PC-3 (cell line): ENCODE data around the gene CABLES1. TPM values are rescaled to one million over a fixed set of nuclear protein-coding genes. Genes with fewer than 3 reads are reported as not detected.

Experiments used
- ATAC-seq: fragments of 200-7000 bp; cut with Tn5 transposase; 2 replicates; pipeline ENCODE4 v1.9.1; 2020; ENCODE audit warnings: mild to moderate bottlenecking, moderate library complexity
- BruUV-seq: library from RNA; stranded (reverse); fragments of 400-500 nt; replicated peaks from 2 replicates; lab custom pipeline; 2021; lab: Mats Ljungman, UMichigan
- CTCF ChIA-PET: fragments of 300-600 bp; sonication (Branson Sonifier 250); formaldehyde crosslinking; loops from one replicate; lab custom pipeline; 2022; ENCODE audit warnings: antibody characterized with exemption; lab: Charles Lee
- POLR2A ChIA-PET: fragments of 300-600 bp; sonication (Branson Sonifier 250); formaldehyde crosslinking; loops from one replicate; lab custom pipeline; 2022; ENCODE audit warnings: antibody characterized with exemption; ENCODE audit not compliant: unreplicated experiment; lab: Charles Lee
- DNase-seq: peaks from one replicate; pipeline ENCODE4 v3.0.0-alpha.2; 2015
- H2AFZ ChIP-seq: fragments of 300-600 bp; sonication (generic); 2 replicates; pipeline ENCODE4 v1.6.0; 2016; ENCODE audit warnings: antibody characterized with exemption, low read length
- H3F3A ChIP-seq: fragments of 300-600 bp; sonication (generic); one replicate; pipeline ENCODE4 v1.6.0; 2017; ENCODE audit warnings: antibody characterized with exemption, low read length, control low read depth, mild to moderate bottlenecking; ENCODE audit not compliant: unreplicated experiment
- H3K27ac ChIP-seq: fragments of 300-600 bp; sonication (generic); 2 replicates; pipeline ENCODE4 v1.5.1; 2016; ENCODE audit warnings: mild to moderate bottlenecking, low read length
- H3K27me3 ChIP-seq: fragments of 300-600 bp; sonication (generic); 2 replicates; pipeline ENCODE4 v1.6.1; 2016; ENCODE audit warnings: low read length, mixed read lengths
- H3K36me3 ChIP-seq: fragments of 300-600 bp; sonication (generic); 2 replicates; pipeline ENCODE4 v1.6.1; 2016; ENCODE audit warnings: low read depth, mixed run types, low read length, mixed read lengths
- H3K4me1 ChIP-seq: fragments of 300-600 bp; sonication (generic); 2 replicates; pipeline ENCODE4 v1.5.1; 2016; ENCODE audit warnings: low read length; ENCODE audit not compliant: insufficient read depth
- H3K4me2 ChIP-seq: fragments of 300-600 bp; sonication (generic); 2 replicates; pipeline ENCODE4 v1.6.0; 2016; ENCODE audit warnings: low read length
- H3K4me3 ChIP-seq: fragments of 300-600 bp; sonication (generic); 2 replicates; pipeline ENCODE4 v1.5.1; 2016; ENCODE audit warnings: mild to moderate bottlenecking, low read length, mixed read lengths
- H3K79me2 ChIP-seq: fragments of 300-600 bp; sonication (generic); 2 replicates; pipeline ENCODE4 v1.6.1; 2017; ENCODE audit warnings: low read length, mixed read lengths
- H3K9ac ChIP-seq: fragments of 300-600 bp; sonication (generic); 2 replicates; pipeline ENCODE4 v1.6.0; 2016; ENCODE audit warnings: mild to moderate bottlenecking, low read length
- H3K9me2 ChIP-seq: fragments of 300-600 bp; sonication (generic); replicated peaks from 2 replicates; pipeline ENCODE4 v1.6.1; 2016; ENCODE audit warnings: mixed run types, low read length, mixed read lengths
- H3K9me3 ChIP-seq: fragments of 300-600 bp; sonication (generic); 2 replicates; pipeline ENCODE4 v1.6.1; 2016; ENCODE audit warnings: low read length, mixed read lengths
- H4K20me1 ChIP-seq: fragments of 300-600 bp; sonication (generic); 2 replicates; pipeline ENCODE4 v1.6.1; 2016; ENCODE audit warnings: low read length, mixed read lengths
- EZH2 ChIP-seq: fragments of 300-600 bp; sonication (generic); IDR thresholded peaks from one replicate; pipeline ENCODE4 v1.6.1; 2017; ENCODE audit warnings: antibody characterized with exemption, mild to moderate bottlenecking, low read length; ENCODE audit not compliant: unreplicated experiment
- EZH2phosphoT487 ChIP-seq: fragments of 300-600 bp; sonication (generic); IDR thresholded peaks from 2 replicates; pipeline ENCODE4 v1.6.1; 2018; ENCODE audit warnings: mild to moderate bottlenecking, antibody characterized with exemption, low read length, borderline replicate concordance
- intact Hi-C: fragments of 100-400 bp; cut with micrococcal nuclease; formaldehyde crosslinking; loops from 2 replicates; pipeline ENCODE4 v1.9.0; 2023
- total RNA-seq: library from RNA; depleted of rRNA; stranded (reverse); fragments of >200 nt; gene quantifications from 2 replicates; pipeline ENCODE4 v1.2.3, GENCODE V29; 2014
- TF ChIP-seq, protein P1 (sequence below): fragments of 300-600 bp; sonication (generic); conservative IDR thresholded peaks from 2 replicates; pipeline ENCODE4 v1.5.1; 2017; ENCODE audit warnings: antibody characterized with exemption, low read depth, mild to moderate bottlenecking, low read length

Gene CABLES1
- total RNA-seq, 1 experiment from 2014 or later, result 18.6 TPM

DNA sequence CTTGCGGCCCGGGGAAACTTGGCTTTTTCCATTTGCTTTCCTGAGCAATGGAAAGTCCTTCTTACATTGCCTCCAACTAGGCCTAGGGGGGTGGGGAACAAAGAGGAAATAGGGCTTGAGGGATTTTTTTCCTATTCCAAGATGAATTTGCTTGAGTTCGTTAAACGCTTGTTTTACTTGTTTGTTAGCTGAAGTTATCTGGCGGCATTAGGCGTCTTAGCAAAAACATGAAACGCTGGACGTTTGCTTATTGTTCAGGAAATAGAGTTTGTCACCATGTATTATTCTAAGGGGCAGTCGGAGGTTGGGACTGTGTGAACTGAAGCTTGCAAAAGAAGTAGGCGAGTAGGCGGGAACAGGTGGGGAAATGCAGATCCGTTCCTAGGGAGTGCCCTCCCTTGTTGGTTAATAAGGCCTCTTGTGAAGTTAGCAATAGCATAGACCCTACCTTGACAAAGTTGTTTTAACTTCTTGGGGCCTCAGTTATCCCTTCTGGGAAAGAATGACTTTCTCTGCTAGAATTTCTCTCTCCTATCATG, 1.9 kb downstream of the CABLES1 start:
- TSS peak; percentile 45 for BruUV-seq
- peak overlapping the region; percentile 76 for H3K9ac ChIP-seq
- H3K9me3 ChIP-seq, result no peaks in the 10 kb centered on the region
- no peak for DNase-seq
- no peaks in the 10 kb centered on the region for H3K9me2 ChIP-seq
- no peak overlapping the region; the same call in 1 of the 2 replicates for H2AFZ ChIP-seq
- intact Hi-C loops, result no loop called here
- H3F3A ChIP-seq, result no peaks in the 10 kb centered on the region
- no peak for ATAC-seq
- CTCF ChIA-PET, result no interaction called here
- H3K4me3 ChIP-seq, result peak overlapping the region; percentile 72
- TF ChIP-seq EZH2phosphoT487 (no peak), EZH2 (no peak)
- TF ChIP-seq, protein P1, sequence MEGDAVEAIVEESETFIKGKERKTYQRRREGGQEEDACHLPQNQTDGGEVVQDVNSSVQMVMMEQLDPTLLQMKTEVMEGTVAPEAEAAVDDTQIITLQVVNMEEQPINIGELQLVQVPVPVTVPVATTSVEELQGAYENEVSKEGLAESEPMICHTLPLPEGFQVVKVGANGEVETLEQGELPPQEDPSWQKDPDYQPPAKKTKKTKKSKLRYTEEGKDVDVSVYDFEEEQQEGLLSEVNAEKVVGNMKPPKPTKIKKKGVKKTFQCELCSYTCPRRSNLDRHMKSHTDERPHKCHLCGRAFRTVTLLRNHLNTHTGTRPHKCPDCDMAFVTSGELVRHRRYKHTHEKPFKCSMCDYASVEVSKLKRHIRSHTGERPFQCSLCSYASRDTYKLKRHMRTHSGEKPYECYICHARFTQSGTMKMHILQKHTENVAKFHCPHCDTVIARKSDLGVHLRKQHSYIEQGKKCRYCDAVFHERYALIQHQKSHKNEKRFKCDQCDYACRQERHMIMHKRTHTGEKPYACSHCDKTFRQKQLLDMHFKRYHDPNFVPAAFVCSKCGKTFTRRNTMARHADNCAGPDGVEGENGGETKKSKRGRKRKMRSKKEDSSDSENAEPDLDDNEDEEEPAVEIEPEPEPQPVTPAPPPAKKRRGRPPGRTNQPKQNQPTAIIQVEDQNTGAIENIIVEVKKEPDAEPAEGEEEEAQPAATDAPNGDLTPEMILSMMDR, result no peak
- peaks cover 25% of the 10 kb centered on the region; the same call in 1 of the 2 replicates for H4K20me1 ChIP-seq
- no peaks in the 10 kb centered on the region for H3K27me3 ChIP-seq
- H3K79me2 ChIP-seq, result peaks cover 57% of the 10 kb centered on the region
- peak overlapping the region; percentile 92 for H3K4me2 ChIP-seq
- POLR2A ChIA-PET, result no interaction called here
- H3K36me3 ChIP-seq, result no peaks in the 10 kb centered on the region
- no peak overlapping the region for H3K27ac ChIP-seq
- peaks cover 47% of the 10 kb centered on the region for H3K4me1 ChIP-seq

DNA sequence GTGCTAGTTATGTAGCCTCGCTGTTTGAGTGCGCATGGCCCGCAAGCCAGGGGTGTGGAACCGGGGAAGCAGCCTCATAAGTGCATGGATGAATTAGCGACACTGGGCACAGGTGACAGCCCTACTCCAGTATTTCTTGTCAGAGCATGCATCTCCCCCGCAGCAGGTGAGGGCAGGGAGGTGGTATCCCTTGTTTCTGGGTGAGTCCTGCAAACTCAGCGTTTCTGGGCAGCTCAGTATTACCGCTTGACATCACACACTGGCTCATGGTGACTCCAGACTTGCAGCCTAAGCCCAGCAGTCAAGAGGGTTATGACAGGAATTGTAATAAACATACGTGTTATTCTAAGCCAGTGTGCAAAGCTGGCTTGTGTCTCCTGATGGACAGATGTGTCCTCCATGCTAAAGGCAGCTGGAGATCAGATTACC, 2.5 kb downstream of the CABLES1 start:
- no TSS peak for BruUV-seq
- Histone ChIP-seq H3K79me2 (peaks cover 58% of the 10 kb centered on the region), H3K4me1 (peaks cover 53% of the 10 kb centered on the region), H3K36me3 (no peaks in the 10 kb centered on the region), H3F3A (peaks cover under 1% of the 10 kb centered on the region), H3K27ac (no peak overlapping the region), H2AFZ (no peak overlapping the region), H3K9me3 (no peaks in the 10 kb centered on the region), H3K9me2 (no peaks in the 10 kb centered on the region), H4K20me1 (peaks cover 26% of the 10 kb centered on the region; the same call in 1 of the 2 replicates), H3K27me3 (no peaks in the 10 kb centered on the region), H3K4me3 (peak overlapping the region; percentile 72), H3K9ac (no peak overlapping the region), H3K4me2 (peak overlapping the region; percentile 92)
- TF ChIP-seq, protein P1, result no peak
- TF ChIP-seq EZH2 (no peak), EZH2phosphoT487 (no peak)
- DNase-seq (no peak), ATAC-seq (no peak)
- intact Hi-C loops, result no loop called here
- CTCF ChIA-PET, result no interaction called here
- POLR2A ChIA-PET, result no interaction called here

DNA sequence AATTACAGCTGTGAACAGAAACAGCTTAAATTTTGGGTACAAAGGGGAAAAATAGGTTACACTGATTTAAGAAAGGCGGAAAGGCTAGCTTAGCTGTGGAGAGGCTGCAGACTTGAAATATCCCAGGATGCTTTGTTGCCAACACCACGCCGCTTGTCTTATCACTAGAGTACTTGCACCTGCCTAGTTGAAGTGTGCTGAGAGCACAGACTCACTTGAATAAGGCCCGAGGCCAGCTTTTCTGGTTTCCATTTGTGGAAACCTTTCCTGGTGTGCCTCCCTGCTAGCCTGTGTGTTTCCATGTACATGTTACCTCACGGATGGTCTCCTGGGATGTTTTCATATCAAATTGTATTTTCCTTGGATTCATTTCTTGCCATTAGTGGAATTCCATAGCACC, 3.2 kb downstream of the CABLES1 start:
- no peak for ATAC-seq
- H3F3A ChIP-seq, result peaks cover 5% of the 10 kb centered on the region
- peaks cover 58% of the 10 kb centered on the region for H3K4me1 ChIP-seq
- intact Hi-C loops, result no loop called here
- no peak for DNase-seq
- no peaks in the 10 kb centered on the region for H3K36me3 ChIP-seq
- ChIA-PET CTCF (interaction anchor here (0.5 kb wide), 1 partner anchor 107 kb away, joined by 5 read pairs; no protein-coding TSS in a partner anchor), POLR2A (no interaction called here)
- H3K27ac ChIP-seq, result no peak overlapping the region
- peaks cover 26% of the 10 kb centered on the region; the same call in 1 of the 2 replicates for H4K20me1 ChIP-seq
- BruUV-seq, result no TSS peak
- TF ChIP-seq EZH2, result no peak
- TF ChIP-seq, protein P1, result no peak
- H3K79me2 ChIP-seq, result peaks cover 61% of the 10 kb centered on the region
- H3K4me2 ChIP-seq, result peak overlapping the region; percentile 92; the same call in 1 of the 2 replicates
- no peak overlapping the region for H2AFZ ChIP-seq
- H3K4me3 ChIP-seq, result no peak overlapping the region
- no peaks in the 10 kb centered on the region for H3K9me3 ChIP-seq
- no peaks in the 10 kb centered on the region for H3K9me2 ChIP-seq
- H3K9ac ChIP-seq, result no peak overlapping the region
- no peaks in the 10 kb centered on the region for H3K27me3 ChIP-seq
